GM12878 (cell line): ENCODE data around the gene DAO. TPM values are rescaled to one million over a fixed set of nuclear protein-coding genes. Genes with fewer than 3 reads are reported as not detected.

Experiments used
- CBFB ChIP-seq: IDR thresholded peaks from 2 replicates; pipeline ENCODE4 v1.6.1; 2016; ENCODE audit warnings: antibody characterized with exemption, low read depth
- CTCF ChIP-seq, 3 experiments: IDR thresholded peaks in 2 of 3; conservative IDR thresholded peaks in 1 of 3; 2 replicates each; pipeline ENCODE4 v1.5.1; 2011; ENCODE audit warnings: low read depth in 3 of 3, low read length in 3 of 3, mild to moderate bottlenecking in 3 of 3, control low read depth in 2 of 3, moderate library complexity in 2 of 3, inconsistent platforms in 1 of 3, mixed read lengths in 1 of 3; ENCODE audit not compliant: control insufficient read depth in 2 of 3, insufficient read depth in 1 of 3; ENCODE audit errors: extremely low read depth in 1 of 3
- E2F8 ChIP-seq: fragments of 450-650 bp; IDR thresholded peaks from 2 replicates; pipeline ENCODE4 v1.6.1; 2018; ENCODE audit warnings: mild to moderate bottlenecking, low read depth, moderate library complexity; ENCODE audit not compliant: partially characterized antibody
- ESRRA ChIP-seq: IDR thresholded peaks from 2 replicates; pipeline ENCODE4 v1.6.1; 2012; ENCODE audit warnings: mild to moderate bottlenecking, low read length, improper control_type of control experiment
- GABPA ChIP-seq: IDR thresholded peaks from 2 replicates; pipeline ENCODE4 v1.6.1; 2014; ENCODE audit warnings: antibody characterized with exemption, low read depth, mild to moderate bottlenecking, inconsistent platforms
- GATAD2B ChIP-seq: fragments of 450-650 bp; conservative IDR thresholded peaks from 2 replicates; pipeline ENCODE4 v1.6.1; 2017; ENCODE audit warnings: low read depth, mild to moderate bottlenecking, moderate library complexity
- HDAC2 ChIP-seq: fragments of 200-600 bp; sonication (generic); IDR thresholded peaks from 2 replicates; pipeline ENCODE4 v1.6.1; 2017
- HDAC6 ChIP-seq: fragments of 200-600 bp; sonication (generic); IDR thresholded peaks from one replicate; pipeline ENCODE4 v1.8.0; 2017; ENCODE audit warnings: antibody characterized with exemption; ENCODE audit not compliant: unreplicated experiment
- IRF5 ChIP-seq: fragments of 450-650 bp; IDR thresholded peaks from 2 replicates; pipeline ENCODE4 v1.6.1; 2017; ENCODE audit warnings: borderline replicate concordance
- MYC ChIP-seq: IDR thresholded peaks from 2 replicates; pipeline ENCODE4 v1.6.1; 2011; ENCODE audit warnings: mild to moderate bottlenecking, low read length, moderate library complexity, inconsistent platforms; ENCODE audit not compliant: insufficient read depth, insufficient replicate concordance, insufficient read length, severe bottlenecking
- PAX5 ChIP-seq: IDR thresholded peaks from 2 replicates; pipeline ENCODE4 v1.6.1; 2011; ENCODE audit warnings: low read depth, low read length, borderline replicate concordance
- PML ChIP-seq: IDR thresholded peaks from 2 replicates; pipeline ENCODE4 v1.6.1; 2012; ENCODE audit warnings: low read length, inconsistent platforms
- RUNX3 ChIP-seq: IDR thresholded peaks from 2 replicates; pipeline ENCODE4 v1.6.1; 2012; ENCODE audit warnings: low read length, inconsistent platforms
- ZBTB11 ChIP-seq: fragments of 450-650 bp; formaldehyde crosslinking; IDR thresholded peaks from 2 replicates; pipeline ENCODE4 v1.5.0; 2022; ENCODE audit warnings: mild to moderate bottlenecking, missing genetic modification characterization
- ZBTB4 ChIP-seq: fragments of 450-650 bp; formaldehyde crosslinking; IDR thresholded peaks from 2 replicates; pipeline ENCODE4 v1.4.0; 2022; ENCODE audit warnings: mild to moderate bottlenecking, moderate library complexity
- polyA plus RNA-seq, 11 experiments: library from polyadenylated mRNA; depleted of rRNA in 4 of 11; unstranded in 6 of 11; stranded (reverse) in 5 of 11; fragments of >200 nt; fragmentation: Nextera tagmentation in 4 of 11; fragmentation: Illumina TruSeq in 1 of 11; extraction: Ambion mirVana in 4 of 11; extraction: Trizol in 1 of 11; gene quantifications; 1 replicate in 1 of 11; 2 replicates in 10 of 11; pipeline versions ENCODE4 v1.2.1 to v1.2.3, GENCODE V29; 2011 to 2016; ENCODE audit warnings: inconsistent platforms in 2 of 11, missing spikeins in 2 of 11, low read depth in 1 of 11
- total RNA-seq, 4 experiments: library from RNA; depleted of rRNA in 3 of 4; stranded (reverse); fragments of >200 nt in 3 of 4; fragmentation: Illumina TruSeq in 1 of 4; extraction: Trizol in 1 of 4; gene quantifications; 2 replicates each; pipeline versions ENCODE4 v1.2.1 to v1.2.3, GENCODE V29; 2013 to 2021

The DAO gene
- total and polyA plus RNA-seq, 10 of the 15 experiments (the other 5 are each of a cell fraction or from before 2014, with no cell fraction given), result 0.15 TPM; not detected in 9

GRCh38 chr12:108838194-108839017 is 41.5 kb upstream of the DAO start (continued):
- no peak for TF ChIP-seq CTCF (IDR thresholded peaks at IDR 0.05 in 2 of 3, conservative IDR thresholded peaks at IDR 0.05 in 1 of 3; ENCODE audit: control insufficient read depth in 2 of 3, extremely low read depth in 1 of 3, insufficient read depth in 1 of 3, low read depth in 3 of 3, low read length in 3 of 3)
- TF ChIP-seq GATAD2B, result peak; percentile 87; the same call in 1 of the 2 replicates
- peak; percentile 96 for TF ChIP-seq RUNX3
- TF ChIP-seq E2F8, result no peak
- no peak for TF ChIP-seq HDAC6
- no peak for TF ChIP-seq HDAC2
- TF ChIP-seq ZBTB11 (CRISPR knock-in tag), result no peak
- TF ChIP-seq MYC, result no peak
- no peak; the same call in 1 of the 2 replicates for TF ChIP-seq PML
- no peak for TF ChIP-seq IRF5
- peak; percentile 96 for TF ChIP-seq PAX5
- TF ChIP-seq GABPA, result no peak
- peak; percentile 88 for TF ChIP-seq CBFB
- no peak for TF ChIP-seq ZBTB4
- TF ChIP-seq ESRRA, result no peak
